SK-N-SH treated with all-trans-retinoic acid at 6 μM for 48 hours (cell line): Measurements from ENCODE around the gene TMUB1.

Experiments
- SNAI2 ChIP-seq: fragments of 250-450 bp; sonication (Bioruptor Pico); IDR thresholded peaks from 2 replicates; pipeline ENCODE4 v1.5.0; 2020; ENCODE audit warnings: mild to moderate bottlenecking, moderate library complexity
- ZNF70 ChIP-seq: fragments of 450-650 bp; formaldehyde crosslinking; IDR thresholded peaks from 2 replicates; pipeline ENCODE4 v1.5.0; 2020; ENCODE audit warnings: mild to moderate bottlenecking, moderate library complexity

- no peak for TF ChIP-seq SNAI2 (CRISPR knock-in tag)
- TF ChIP-seq ZNF70 = no peak
Measured at GRCh38 chr7:151123158-151123821, 40.0 kb upstream of the TMUB1 start.
